IPS DF 6.9 (cell line): ENCODE measurements around the gene GNAI2.

Experiments used
- DNase-seq: peaks from one replicate; pipeline ENCODE4 v3.0.0-alpha.2; 2013; ENCODE audit warnings: low read depth, low spot score
- H3K27ac ChIP-seq: one replicate; pipeline ENCODE4 v1.5.1; 2013; ENCODE audit warnings: low read length, control low read depth
- H3K27me3 ChIP-seq: 2 replicates; pipeline ENCODE4 v1.6.1; 2013; ENCODE audit warnings: mild to moderate bottlenecking, low read length; ENCODE audit not compliant: control insufficient read depth, insufficient read depth
- H3K36me3 ChIP-seq: 2 replicates; pipeline ENCODE4 v1.6.1; 2013; ENCODE audit warnings: low read length; ENCODE audit not compliant: control insufficient read depth, insufficient read depth
- H3K4me1 ChIP-seq: 2 replicates; pipeline ENCODE4 v1.6.1; 2013; ENCODE audit warnings: low read length; ENCODE audit not compliant: control insufficient read depth, insufficient read depth
- H3K4me3 ChIP-seq: 2 replicates; pipeline ENCODE4 v1.5.1; 2013; ENCODE audit warnings: mild to moderate bottlenecking, low read length
- H3K9me3 ChIP-seq: 2 replicates; pipeline ENCODE4 v1.6.1; 2013; ENCODE audit warnings: low read length, inconsistent platforms; ENCODE audit not compliant: control insufficient read depth, insufficient read depth
- WGBS: extraction: QIAGEN DNeasy Blood & Tissue Kit; methylation state at CpG from one replicate; pipeline ENCODE4 v1.1.7; 2013; ENCODE audit warnings: mixed read lengths, missing lambda C conversion rate; ENCODE audit not compliant: insufficient read length, insufficient coverage; 5-methylcytosine and 5-hydroxymethylcytosine counted together

Gene GNAI2

DNA sequence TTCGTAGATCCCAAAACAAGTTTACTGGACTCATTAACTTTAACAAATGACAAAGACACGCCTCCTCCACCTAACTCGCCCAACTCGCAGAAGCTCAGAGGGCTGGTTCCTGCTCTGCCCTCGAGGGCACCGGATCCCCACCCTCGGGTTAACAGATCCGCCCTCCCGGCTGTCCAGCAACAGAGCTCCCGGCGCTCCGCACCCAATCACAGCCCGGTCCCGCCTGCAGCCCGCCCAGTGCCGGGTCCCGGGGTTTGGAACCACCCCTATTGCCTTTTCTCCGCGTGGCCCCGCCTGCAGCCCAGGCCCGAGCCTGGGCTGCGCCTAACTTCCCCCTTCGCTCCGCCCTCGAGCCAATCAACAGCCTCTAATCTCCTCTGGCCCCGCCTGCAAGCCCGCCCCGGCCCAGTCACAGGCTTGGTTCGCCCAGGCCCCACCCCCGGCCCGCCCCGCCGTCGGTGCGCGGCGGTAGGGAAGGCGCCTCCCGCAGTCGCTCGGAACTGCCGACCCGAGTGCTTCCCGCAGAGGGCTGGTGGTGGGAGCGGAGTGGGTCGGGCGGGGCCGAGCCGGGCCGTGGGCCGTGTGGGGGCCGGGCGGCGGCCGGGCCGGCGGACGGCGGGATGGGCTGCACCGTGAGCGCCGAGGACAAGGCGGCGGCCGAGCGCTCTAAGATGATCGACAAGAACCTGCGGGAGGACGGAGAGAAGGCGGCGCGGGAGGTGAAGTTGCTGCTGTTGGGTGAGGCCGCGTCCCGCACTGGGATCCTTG lies at the start of gene GNAI2:
Gene GNAI2 (plus strand): TSS at position 489 of the 768 bp plus-strand sequence. CDS start 132 bp downstream, at position 621.
- peaks cover 7% of the 10 kb centered on the region for H3K4me1 ChIP-seq
- no peak within 1 kb of the TSS for H3K27ac ChIP-seq
- no CpG with 5 or more reads among the region's 75 CpGs for WGBS
- no peaks in the 10 kb centered on the region for H3K27me3 ChIP-seq
- peak; percentile 92 for DNase-seq
- H3K4me3 ChIP-seq, result peak within 1 kb of the TSS; percentile 92
- H3K9me3 ChIP-seq, result no peaks in the 10 kb centered on the region
- no peaks in the 10 kb centered on the region for H3K36me3 ChIP-seq

- Histone ChIP-seq H3K4me3 (no peak overlapping the region), H3K27ac (no peak overlapping the region), H3K4me1 (no peaks in the 10 kb centered on the region), H3K9me3 (no peaks in the 10 kb centered on the region), H3K27me3 (no peaks in the 10 kb centered on the region), H3K36me3 (peaks cover 24% of the 10 kb centered on the region)
- DNase-seq, result no peak
- WGBS, result no CpG with 5 or more reads among the region's 19 CpGs
Observed at GRCh38 chr3:50187750-50188149, 48.3 kb upstream of the GNAI2 start.

DNA sequence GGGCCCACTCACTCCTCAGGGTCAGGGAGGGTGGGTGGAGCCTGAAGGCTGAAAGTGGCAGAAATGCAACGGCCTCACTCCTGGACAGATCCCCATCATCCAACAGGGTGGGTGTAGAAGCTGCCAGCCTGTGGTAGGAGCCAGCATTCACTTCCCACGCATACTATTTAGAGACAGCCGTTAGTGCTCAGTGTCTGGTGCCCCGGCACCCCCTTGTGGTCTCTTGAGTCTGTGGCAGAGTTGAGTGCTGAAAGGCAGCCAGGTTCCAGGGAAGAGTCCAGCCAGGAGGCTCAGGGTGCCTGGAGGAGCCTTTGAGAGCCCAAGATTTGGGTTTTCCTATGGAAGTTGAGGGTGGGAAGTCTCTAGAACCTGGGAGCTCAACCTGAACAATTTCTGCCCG lies 46.7 kb upstream of the GNAI2 start:
- H3K27ac ChIP-seq, result no peak overlapping the region
- no CpG with 5 or more reads among the region's 5 CpGs for whole genome bisulfite sequencing
- peaks cover under 1% of the 10 kb centered on the region; the same call in 1 of the 2 replicates for H3K4me1 ChIP-seq
- no peaks in the 10 kb centered on the region for H3K9me3 ChIP-seq
- H3K4me3 ChIP-seq, result no peak overlapping the region
- DNase-seq, result peak; percentile 72
- no peaks in the 10 kb centered on the region for H3K27me3 ChIP-seq
- peaks cover 18% of the 10 kb centered on the region for H3K36me3 ChIP-seq

DNA sequence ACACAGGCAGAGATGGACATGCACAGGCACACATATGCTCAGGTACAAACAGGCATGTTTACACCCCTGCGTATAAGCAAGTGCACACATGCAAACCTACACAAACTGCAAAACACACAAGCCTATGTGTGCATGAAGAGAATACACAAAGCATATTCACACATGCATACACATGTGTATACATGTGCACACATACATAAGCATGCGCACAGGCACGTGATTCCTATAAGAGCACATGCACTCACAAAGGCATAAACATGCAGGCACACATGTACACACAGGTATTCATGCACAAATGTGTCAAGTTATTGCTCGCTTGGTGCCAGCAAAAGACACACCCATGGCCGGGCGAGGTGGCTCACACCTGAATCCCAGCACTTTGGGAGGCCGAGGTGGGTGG lies 46.0 kb upstream of the GNAI2 start:
- peaks cover 10% of the 10 kb centered on the region; the same call in 1 of the 2 replicates for H3K36me3 ChIP-seq
- no peaks in the 10 kb centered on the region for H3K9me3 ChIP-seq
- no peak overlapping the region for H3K27ac ChIP-seq
- H3K27me3 ChIP-seq, result no peaks in the 10 kb centered on the region
- DNase-seq, result no peak
- WGBS, result no CpG with 5 or more reads among the region's 7 CpGs
- no peak overlapping the region for H3K4me3 ChIP-seq
- peaks cover 2% of the 10 kb centered on the region; the same call in 1 of the 2 replicates for H3K4me1 ChIP-seq

DNA sequence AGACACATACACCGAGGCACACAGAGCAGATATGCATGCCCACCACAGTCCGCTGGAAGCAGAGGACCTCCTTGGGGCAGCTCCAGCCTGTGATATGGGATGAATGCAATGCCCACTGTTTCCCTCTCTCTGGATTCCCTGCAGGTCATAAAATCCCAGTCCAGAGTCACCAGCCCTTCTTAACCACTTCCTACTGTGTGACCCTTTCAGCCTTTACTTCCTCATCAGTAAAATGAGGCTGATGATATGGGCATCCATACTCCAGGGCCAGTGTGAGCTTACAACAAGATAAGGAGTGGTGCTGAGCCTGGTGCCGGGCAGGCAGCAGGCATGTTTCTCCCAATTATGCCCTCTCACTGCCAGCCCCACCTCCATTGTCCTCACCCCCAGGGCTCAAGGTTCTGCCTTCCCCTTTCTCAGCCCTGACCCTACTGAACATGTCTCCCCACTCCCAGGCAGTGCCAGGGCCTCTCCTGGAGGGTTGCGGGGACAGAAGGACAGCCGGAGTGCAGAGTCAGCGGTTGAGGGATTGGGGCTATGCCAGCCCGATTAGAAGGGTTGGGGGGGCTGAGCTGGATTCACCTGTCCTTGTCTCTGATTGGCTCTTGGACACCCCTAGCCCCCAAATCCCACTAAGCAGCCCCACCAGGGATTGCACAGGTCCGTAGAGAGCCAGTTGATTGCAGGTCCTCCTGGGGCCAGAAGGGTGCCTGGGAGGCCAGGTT lies 44.9 kb upstream of the GNAI2 start, which contains the start of gene GNAT1:
Gene GNAT1 (plus strand): TSS at position 675 of the 725 bp plus-strand sequence. CDS start 116 bp downstream, outside the sequence.
- no peak within 1 kb of the TSS for H3K27ac ChIP-seq
- peaks cover 8% of the 10 kb centered on the region for H3K4me1 ChIP-seq

GRCh38 chr3:50192124-50192523 lies 43.9 kb upstream of the GNAI2 start:
- DNase-seq, result no peak
- Histone ChIP-seq H3K9me3 (no peaks in the 10 kb centered on the region), H3K4me1 (peaks cover 8% of the 10 kb centered on the region), H3K27ac (no peak overlapping the region), H3K4me3 (no peak overlapping the region), H3K27me3 (no peaks in the 10 kb centered on the region), H3K36me3 (no peaks in the 10 kb centered on the region)
- WGBS, result no CpG with 5 or more reads among the region's 8 CpGs

More for the DNA sequence above, 44.9 kb upstream of the GNAI2 start, which contains the start of gene GNAT1:
- Histone ChIP-seq H3K9me3 (no peaks in the 10 kb centered on the region), H3K36me3 (peaks cover 6% of the 10 kb centered on the region; the same call in 1 of the 2 replicates), H3K4me3 (no peak within 1 kb of the TSS), H3K27me3 (no peaks in the 10 kb centered on the region)
- DNase-seq, result no peak
- no CpG with 5 or more reads among the region's 8 CpGs for WGBS

DNA sequence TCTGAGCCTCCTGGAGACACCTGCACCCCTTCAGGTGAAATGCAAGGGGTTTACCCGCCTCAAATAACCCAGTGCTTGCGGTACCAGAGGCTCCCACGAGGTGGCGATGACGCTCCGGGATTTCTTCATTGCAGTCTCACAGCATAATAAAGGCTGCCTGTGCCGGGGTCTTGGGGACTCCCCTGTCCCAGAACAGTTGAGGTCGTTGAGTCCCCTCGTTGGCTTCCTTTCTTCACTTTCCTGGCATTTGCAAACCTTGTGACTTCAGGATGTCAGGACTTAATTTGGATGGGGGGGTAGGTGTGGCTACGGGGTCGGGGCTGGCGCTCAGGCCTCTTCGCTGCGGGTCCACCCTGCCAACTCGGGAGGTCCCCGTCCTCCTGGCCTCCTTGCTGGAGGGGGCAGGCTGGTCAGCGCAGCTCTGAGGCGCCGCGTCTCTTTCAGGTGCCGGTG lies 43.3 kb upstream of the GNAI2 start:
- peaks cover 8% of the 10 kb centered on the region for H3K4me1 ChIP-seq
- H3K4me3 ChIP-seq, result no peak overlapping the region
- no peaks in the 10 kb centered on the region for H3K9me3 ChIP-seq
- WGBS, result no CpG with 5 or more reads among the region's 21 CpGs
- no peaks in the 10 kb centered on the region for H3K36me3 ChIP-seq
- H3K27me3 ChIP-seq, result no peaks in the 10 kb centered on the region
- peak; percentile 88 for DNase-seq
- no peak overlapping the region for H3K27ac ChIP-seq

DNA sequence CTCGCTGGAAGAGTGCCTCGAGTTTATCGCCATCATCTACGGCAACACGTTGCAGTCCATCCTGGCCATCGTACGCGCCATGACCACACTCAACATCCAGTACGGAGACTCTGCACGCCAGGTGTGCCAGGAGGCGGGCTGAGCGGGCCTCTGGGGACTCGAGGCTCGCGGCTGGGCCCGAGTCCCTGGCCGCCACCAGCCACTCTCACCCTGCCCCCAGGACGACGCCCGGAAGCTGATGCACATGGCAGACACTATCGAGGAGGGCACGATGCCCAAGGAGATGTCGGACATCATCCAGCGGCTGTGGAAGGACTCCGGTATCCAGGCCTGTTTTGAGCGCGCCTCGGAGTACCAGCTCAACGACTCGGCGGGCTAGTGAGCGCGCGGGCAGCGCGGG lies 42.7 kb upstream of the GNAI2 start:
- no peak overlapping the region for H3K27ac ChIP-seq

GRCh38 chr3:50193746-50194127 lies 42.3 kb upstream of the GNAI2 start:
- H3K4me1 ChIP-seq, result peaks cover 8% of the 10 kb centered on the region
- DNase-seq, result no peak

More for the DNA sequence above, 42.7 kb upstream of the GNAI2 start:
- no CpG with 5 or more reads among the region's 36 CpGs for WGBS
- no peak for DNase-seq
- H3K4me1 ChIP-seq, result peaks cover 8% of the 10 kb centered on the region
- H3K36me3 ChIP-seq, result no peaks in the 10 kb centered on the region
- H3K27me3 ChIP-seq, result no peaks in the 10 kb centered on the region
- no peaks in the 10 kb centered on the region for H3K9me3 ChIP-seq
- H3K4me3 ChIP-seq, result no peak overlapping the region

DNA sequence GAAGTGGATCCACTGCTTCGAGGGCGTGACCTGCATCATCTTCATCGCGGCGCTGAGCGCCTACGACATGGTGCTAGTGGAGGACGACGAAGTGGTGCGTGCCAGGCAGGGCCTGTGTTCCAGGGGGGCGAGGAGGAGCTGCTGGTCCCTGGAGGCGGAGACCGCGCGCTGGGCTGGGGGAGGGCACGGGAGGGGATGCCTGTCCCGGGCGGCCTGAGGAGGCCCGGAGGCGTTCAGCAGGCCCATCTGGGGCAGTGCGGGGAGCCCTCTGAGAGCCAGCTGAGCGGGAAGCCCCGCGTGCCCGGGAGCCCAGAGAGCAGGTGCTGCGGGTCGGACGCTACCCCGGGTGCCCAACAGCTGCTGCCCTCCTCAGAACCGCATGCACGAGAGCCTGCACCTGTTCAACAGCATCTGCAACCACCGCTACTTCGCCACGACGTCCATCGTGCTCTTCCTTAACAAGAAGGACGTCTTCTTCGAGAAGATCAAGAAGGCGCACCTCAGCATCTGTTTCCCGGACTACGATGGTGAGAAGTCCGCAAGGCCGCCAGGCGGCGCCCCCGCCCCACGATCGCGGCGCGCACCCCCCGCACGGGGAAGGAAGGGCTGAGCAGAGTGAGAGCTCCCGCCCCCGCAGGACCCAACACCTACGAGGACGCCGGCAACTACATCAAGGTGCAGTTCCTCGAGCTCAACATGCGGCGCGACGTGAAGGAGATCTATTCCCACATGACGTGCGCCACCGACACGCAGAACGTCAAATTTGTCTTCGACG lies 41.7 kb upstream of the GNAI2 start:
- WGBS, result no CpG with 5 or more reads among the region's 70 CpGs
- Histone ChIP-seq H3K9me3 (no peaks in the 10 kb centered on the region), H3K4me3 (no peak overlapping the region), H3K27me3 (no peaks in the 10 kb centered on the region), H3K27ac (no peak overlapping the region), H3K36me3 (no peaks in the 10 kb centered on the region), H3K4me1 (peaks cover 8% of the 10 kb centered on the region)
- no peak for DNase-seq

More at GRCh38 chr3:50193746-50194127, 42.3 kb upstream of the GNAI2 start:
- H3K36me3 ChIP-seq, result no peaks in the 10 kb centered on the region
- no peak overlapping the region for H3K27ac ChIP-seq
- no peaks in the 10 kb centered on the region for H3K9me3 ChIP-seq
- H3K4me3 ChIP-seq, result no peak overlapping the region
- H3K27me3 ChIP-seq, result no peaks in the 10 kb centered on the region
- WGBS, result no CpG with 5 or more reads among the region's 34 CpGs
